CD4-positive, CD25-positive, alpha-beta regulatory T cell (primary cell): Measurements from ENCODE around the gene RPS10. TPM values are rescaled to one million over a fixed set of nuclear protein-coding genes. Genes with fewer than 3 reads are reported as not detected.

Experiments used
- ATAC-seq, 2 donors: fragments of 150-1000 bp; cut with Tn5 transposase; one replicate each; pipeline ENCODE4 v1.10.0; 2021; ENCODE audit warnings: low read depth in 2 of 2, moderate number of reproducible peaks in 2 of 2, moderate library complexity in 1 of 2
- DNase-seq, 3 donors: peaks; one replicate each; pipeline versions ENCODE4 v3.0.0 to v3.0.0-alpha.2; 2012 to 2022; ENCODE audit warnings: mixed read lengths in 1 of 3
- H3K27ac ChIP-seq: one replicate; pipeline ENCODE4 v1.7.0; 2013; ENCODE audit warnings: mild to moderate bottlenecking, low read length; ENCODE audit not compliant: insufficient read depth, poor library complexity, severe bottlenecking
- H3K27me3 ChIP-seq: one replicate; pipeline ENCODE4 v1.7.0; 2013; ENCODE audit warnings: low read length; ENCODE audit not compliant: control insufficient read depth, insufficient read depth
- H3K36me3 ChIP-seq: one replicate; pipeline ENCODE4 v1.7.0; 2013; ENCODE audit warnings: mild to moderate bottlenecking, low read length, moderate library complexity; ENCODE audit not compliant: control insufficient read depth, insufficient read depth
- H3K4me1 ChIP-seq: 2 replicates; pipeline ENCODE4 v1.7.0; 2013; ENCODE audit warnings: mild to moderate bottlenecking, low read length; ENCODE audit not compliant: insufficient read depth, control insufficient read depth, poor library complexity, severe bottlenecking
- H3K4me3 ChIP-seq: one replicate; pipeline ENCODE4 v1.7.0; 2013; ENCODE audit warnings: low read depth, mild to moderate bottlenecking, low read length, moderate library complexity
- H3K9me3 ChIP-seq, 2 experiments: 1 replicate in 1 of 2; 2 replicates in 1 of 2; pipeline ENCODE4 v1.7.0; 2013; ENCODE audit warnings: low read length in 2 of 2, mild to moderate bottlenecking in 1 of 2, moderate library complexity in 1 of 2; ENCODE audit not compliant: control insufficient read depth in 2 of 2
- H3K27ac Mint-ChIP-seq, 3 donors: one replicate each; pipeline ENCODE4 v1.8.0; 2020 to 2022; ENCODE audit warnings: mild to moderate bottlenecking in 3 of 3, mixed read lengths in 3 of 3, moderate library complexity in 2 of 3
- H3K27me3 Mint-ChIP-seq: one replicate; pipeline ENCODE4 v1.8.0; 2022; ENCODE audit warnings: mild to moderate bottlenecking, mixed read lengths
- H3K36me3 Mint-ChIP-seq: one replicate; pipeline ENCODE4 v1.8.0; 2020; ENCODE audit warnings: mixed read lengths
- H3K4me1 Mint-ChIP-seq, 4 donors: one replicate each; pipeline ENCODE4 v1.8.0; 2020 to 2022; ENCODE audit warnings: mixed read lengths in 4 of 4, mild to moderate bottlenecking in 1 of 4
- H3K4me3 Mint-ChIP-seq, 4 donors: one replicate each; pipeline ENCODE4 v1.8.0; 2020 to 2022; ENCODE audit warnings: mild to moderate bottlenecking in 4 of 4, mixed read lengths in 4 of 4, moderate library complexity in 3 of 4
- H3K9me3 Mint-ChIP-seq, 7 donors: one replicate each; pipeline ENCODE4 v1.8.0; 2020 to 2022; ENCODE audit warnings: mixed read lengths in 7 of 7, mild to moderate bottlenecking in 3 of 7, moderate library complexity in 2 of 7
- polyA plus RNA-seq, 4 donors: library from polyadenylated mRNA; unstranded; fragments of 300-500 nt; fragmentation: Illumina TruSeq; gene quantifications; one replicate each; pipeline ENCODE4 v1.2.3, GENCODE V29; 2021
- total RNA-seq: library from RNA; stranded (reverse); gene quantifications from one replicate; pipeline ENCODE4 v1.2.3, GENCODE V29; 2022

The RPS10 gene
- total and polyA plus RNA-seq, 5 donors from 2014 or later: 1,432 to 2,034 (median 1,546) TPM

DNA sequence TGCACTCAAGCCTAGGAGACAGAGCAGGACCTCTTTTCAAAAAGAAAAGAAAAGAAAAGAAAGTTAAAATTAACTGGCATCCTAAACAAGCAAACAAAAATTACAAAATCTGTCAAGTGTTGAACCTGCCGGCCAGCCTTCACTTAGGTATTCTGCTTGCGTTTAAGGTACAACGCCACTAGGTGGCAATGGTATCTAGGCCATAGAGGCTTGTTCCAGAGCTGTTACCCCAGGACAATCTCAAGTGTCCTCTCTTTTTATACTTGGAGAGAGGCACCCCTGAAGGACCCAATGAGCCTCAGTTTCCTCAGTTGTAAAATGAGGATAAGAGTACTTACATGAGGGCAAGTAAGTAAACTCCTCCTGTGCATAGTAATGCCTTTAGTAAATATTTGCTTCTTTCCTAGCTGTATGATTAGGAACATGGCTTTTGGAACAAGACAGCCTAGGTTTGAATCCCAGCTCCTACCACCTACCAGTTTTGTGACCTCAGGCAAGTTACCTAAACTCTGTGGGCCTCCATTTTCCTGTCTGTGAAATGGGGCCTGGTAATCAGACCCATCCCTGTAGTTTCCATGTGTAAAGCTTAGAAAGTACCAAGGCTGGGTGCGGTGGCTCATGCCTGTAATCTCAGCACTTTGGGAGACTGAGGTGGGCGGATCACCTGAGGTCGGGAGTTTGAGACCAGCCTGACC is 34.2 kb upstream of the RPS10 start:
- Histone ChIP-seq H3K27me3 (peaks cover 4% of the 10 kb centered on the region), H3K4me3 (no peak overlapping the region), H3K36me3 (no peaks in the 10 kb centered on the region), H3K27ac (no peak overlapping the region), H3K4me1 (no peaks in the 10 kb centered on the region), H3K9me3 (no peaks in the 10 kb centered on the region)
- Mint-ChIP-seq H3K36me3 (no peaks in the 10 kb centered on the region), H3K27ac (no peak overlapping the region), H3K4me1 (peaks cover 0 to 1% (median under 1%) of the 10 kb centered on the region in 4 donors), H3K27me3 (peaks cover 29% of the 10 kb centered on the region), H3K4me3 (no peak overlapping the region), H3K9me3 (no peaks in the 10 kb centered on the region)
- DNase-seq: peak; percentile 23 to 73 (median 52)
- peak; percentile 56 to 71 for ATAC-seq

GRCh38 chr6:34457742-34458735 is 32.2 kb upstream of the RPS10 start:
- H3K36me3 Mint-ChIP-seq: no peaks in the 10 kb centered on the region

DNA sequence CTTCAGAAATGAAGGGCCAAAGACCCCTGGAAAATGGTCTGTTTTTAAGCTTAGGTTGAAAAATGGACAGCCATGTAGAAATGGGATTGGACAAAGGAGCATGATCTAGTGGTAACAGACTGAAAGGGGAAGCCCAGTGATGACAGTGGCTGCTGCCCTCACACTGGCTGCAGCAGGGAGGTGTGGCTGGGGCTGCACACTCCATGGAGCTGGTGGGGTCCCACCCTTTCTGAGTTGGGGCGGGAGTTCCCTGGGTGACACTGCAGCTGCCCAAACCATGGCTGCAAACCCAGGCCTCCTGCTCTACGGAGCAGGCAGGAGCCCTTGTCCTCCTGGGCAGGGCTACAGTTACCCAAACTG is 31.5 kb upstream of the RPS10 start:
- ATAC-seq: no peak

More at GRCh38 chr6:34457742-34458735, 32.2 kb upstream of the RPS10 start:
- Mint-ChIP-seq H3K27ac (no peak overlapping the region), H3K27me3 (peaks cover 26% of the 10 kb centered on the region), H3K4me1 (no peaks in the 10 kb centered on the region), H3K9me3 (no peaks in the 10 kb centered on the region), H3K4me3 (no peak overlapping the region)
- H3K36me3 ChIP-seq: no peaks in the 10 kb centered on the region
- no peaks in the 10 kb centered on the region for H3K4me1 ChIP-seq
- ATAC-seq (no peak), DNase-seq (no peak)
- H3K27ac ChIP-seq: no peak overlapping the region
- no peak overlapping the region for H3K4me3 ChIP-seq
- H3K27me3 ChIP-seq: no peaks in the 10 kb centered on the region
- H3K9me3 ChIP-seq: no peaks in the 10 kb centered on the region

GRCh38 chr6:34455831-34456230 is 30.0 kb upstream of the RPS10 start:
- peaks cover 0 to 2% of the 10 kb centered on the region in 2 experiments for H3K9me3 ChIP-seq
- Mint-ChIP-seq H3K27ac (no peak overlapping the region), H3K27me3 (peaks cover 14% of the 10 kb centered on the region), H3K4me1 (no peaks in the 10 kb centered on the region), H3K9me3 (peaks cover 0 to 4% (median 2%) of the 10 kb centered on the region in 7 donors), H3K36me3 (no peaks in the 10 kb centered on the region), H3K4me3 (no peak overlapping the region)
- ATAC-seq (no peak), DNase-seq (peak in 1 of 3 donors; percentile 16)
- H3K36me3 ChIP-seq: no peaks in the 10 kb centered on the region
- H3K4me1 ChIP-seq: no peaks in the 10 kb centered on the region
- H3K4me3 ChIP-seq: no peak overlapping the region
- H3K27ac ChIP-seq: no peak overlapping the region
- H3K27me3 ChIP-seq: no peaks in the 10 kb centered on the region

More for the DNA sequence above, 31.5 kb upstream of the RPS10 start:
- H3K27ac Mint-ChIP-seq: no peak overlapping the region
- H3K9me3 Mint-ChIP-seq: no peaks in the 10 kb centered on the region
- no peak for DNase-seq
- Histone ChIP-seq H3K36me3 (no peaks in the 10 kb centered on the region), H3K27ac (no peak overlapping the region), H3K4me3 (no peak overlapping the region), H3K4me1 (no peaks in the 10 kb centered on the region), H3K27me3 (no peaks in the 10 kb centered on the region), H3K9me3 (no peaks in the 10 kb centered on the region)
- peaks cover 20% of the 10 kb centered on the region for H3K27me3 Mint-ChIP-seq
- no peak overlapping the region for H3K4me3 Mint-ChIP-seq
- H3K4me1 Mint-ChIP-seq: no peaks in the 10 kb centered on the region
- H3K36me3 Mint-ChIP-seq: no peaks in the 10 kb centered on the region

DNA sequence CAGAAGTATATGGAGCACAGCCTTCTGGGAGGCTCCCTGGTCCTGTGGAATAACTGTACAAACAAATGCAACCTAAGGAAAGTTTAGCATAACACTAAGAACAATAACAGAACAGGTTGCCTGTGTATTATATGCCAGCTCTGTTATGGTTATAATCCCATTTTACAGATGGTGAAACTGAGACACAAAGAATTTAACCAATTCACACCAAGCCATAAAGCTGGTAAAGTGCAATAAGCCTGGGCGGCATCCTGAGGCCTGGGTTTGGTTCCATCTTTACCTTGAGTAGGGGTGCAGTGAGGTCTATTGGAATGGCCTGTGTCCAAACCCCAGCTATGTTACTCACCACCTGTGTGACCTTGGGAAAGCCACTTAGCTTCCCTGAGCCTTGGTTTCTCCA is 25.3 kb upstream of the RPS10 start:
- DNase-seq: no peak
- H3K9me3 Mint-ChIP-seq: peaks cover 0 to 4% (median 2%) of the 10 kb centered on the region in 7 donors
- H3K4me1 Mint-ChIP-seq: no peaks in the 10 kb centered on the region
- H3K36me3 ChIP-seq: no peaks in the 10 kb centered on the region
- H3K36me3 Mint-ChIP-seq: no peaks in the 10 kb centered on the region
- ATAC-seq: no peak
- H3K4me1 ChIP-seq: no peaks in the 10 kb centered on the region
- H3K27ac Mint-ChIP-seq: no peak overlapping the region
- no peaks in the 10 kb centered on the region for H3K27me3 ChIP-seq
- H3K27ac ChIP-seq: no peak overlapping the region
- peaks cover 0 to 2% of the 10 kb centered on the region in 2 experiments for H3K9me3 ChIP-seq
- peaks cover 14% of the 10 kb centered on the region for H3K27me3 Mint-ChIP-seq
- H3K4me3 ChIP-seq: no peak overlapping the region
- no peak overlapping the region for H3K4me3 Mint-ChIP-seq

GRCh38 chr6:34447910-34448309 is 22.0 kb upstream of the RPS10 start:
- Histone ChIP-seq H3K4me1 (no peaks in the 10 kb centered on the region), H3K27me3 (no peaks in the 10 kb centered on the region), H3K27ac (no peak overlapping the region), H3K9me3 (peaks cover 0 to 2% of the 10 kb centered on the region in 2 experiments), H3K4me3 (no peak overlapping the region), H3K36me3 (no peaks in the 10 kb centered on the region)
- H3K27ac Mint-ChIP-seq: no peak overlapping the region
- no peaks in the 10 kb centered on the region for H3K27me3 Mint-ChIP-seq
- no peak overlapping the region for H3K4me3 Mint-ChIP-seq
- no peaks in the 10 kb centered on the region for H3K4me1 Mint-ChIP-seq
- peaks cover 0 to 4% (median 2%) of the 10 kb centered on the region in 7 donors for H3K9me3 Mint-ChIP-seq
- no peaks in the 10 kb centered on the region for H3K36me3 Mint-ChIP-seq
- DNase-seq: no peak
- ATAC-seq: no peak

DNA sequence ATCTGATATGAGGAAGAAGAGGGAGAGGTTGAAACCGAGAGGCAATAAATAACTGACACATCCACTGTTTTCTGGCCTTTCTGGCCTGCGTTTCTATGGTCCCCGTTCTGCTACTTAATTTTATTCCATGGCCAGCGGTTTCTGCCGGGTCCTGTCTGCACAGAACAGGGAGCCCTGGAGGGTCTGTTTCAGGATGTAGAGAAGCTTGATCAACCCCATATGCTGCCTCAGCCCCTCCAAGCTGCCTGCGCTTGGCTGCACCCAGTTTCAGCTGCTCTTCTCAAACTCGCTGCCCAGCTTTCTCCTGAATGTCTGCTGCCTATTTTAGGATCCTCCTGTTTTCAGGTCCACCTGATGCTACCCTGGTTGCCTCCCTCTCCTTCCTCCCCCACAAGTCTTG is 21.5 kb upstream of the RPS10 start:
- Histone ChIP-seq H3K4me3 (no peak overlapping the region), H3K27ac (no peak overlapping the region), H3K36me3 (no peaks in the 10 kb centered on the region), H3K27me3 (no peaks in the 10 kb centered on the region), H3K9me3 (peaks cover 0 to 2% of the 10 kb centered on the region in 2 experiments), H3K4me1 (no peaks in the 10 kb centered on the region)
- no peak for DNase-seq
- Mint-ChIP-seq H3K27me3 (no peaks in the 10 kb centered on the region), H3K36me3 (no peaks in the 10 kb centered on the region), H3K9me3 (peaks cover 0 to 4% (median 2%) of the 10 kb centered on the region in 7 donors), H3K4me1 (no peaks in the 10 kb centered on the region), H3K4me3 (no peak overlapping the region), H3K27ac (no peak overlapping the region)
- no peak for ATAC-seq
